Activated T-cell treated with anti-CD3 and anti-CD28 coated beads for 48 hours (primary cell): Measurements from ENCODE around the gene OR8B8.
"Not testable (repeated sequence)": the region's sequence is repeated elsewhere in the genome, so short reads cannot be mapped to it uniquely, and the experiment has no call there.

Experiments
- DNase-seq: peaks from one replicate; pipeline ENCODE4 v3.0.0-alpha.2; 2020; ENCODE audit warnings: low read depth

The OR8B8 gene

GRCh38 chr11:124441519-124441918 is 4.0 kb downstream of the OR8B8 start:
- no peak for DNase-seq

- no peak for DNase-seq
These were observed 4.4 kb downstream of the OR8B8 start for GRCh38 chr11:124441081-124441480.

- DNase-seq = no peak
These were observed 4.9 kb downstream of the OR8B8 start for GRCh38 chr11:124440608-124441007.

GRCh38 chr11:124434699-124435098 is 10.8 kb downstream of the OR8B8 start:
- DNase-seq = no peak

- DNase-seq = no peak
These were observed 15.9 kb downstream of the OR8B8 start for GRCh38 chr11:124429599-124429998.

GRCh38 chr11:124424384-124424921 is 21.0 kb downstream of the OR8B8 start, which contains the start of gene OR8B4:
Gene OR8B4, minus strand, starts transcription at chr11:124424871. Its CDS starts 0 bp downstream, at chr11:124424871.
- no peak for DNase-seq

GRCh38 chr11:124421043-124421442 is 24.5 kb downstream of the OR8B8 start:
- DNase-seq = no peak

- no peak for DNase-seq
These were observed 30.1 kb downstream of the OR8B8 start for GRCh38 chr11:124415356-124415923.

GRCh38 chr11:124409906-124410305 is 35.6 kb downstream of the OR8B8 start:
- DNase-seq = no peak

- no peak for DNase-seq
These were observed 39.9 kb downstream of the OR8B8 start for GRCh38 chr11:124405581-124405980.

- DNase-seq = not testable (repeated sequence)
These were observed 42.3 kb downstream of the OR8B8 start for GRCh38 chr11:124403186-124403585.

GRCh38 chr11:124402326-124402922 is 43.1 kb downstream of the OR8B8 start:
- peak; percentile 48 for DNase-seq

- DNase-seq = no peak
These were observed 46.6 kb downstream of the OR8B8 start, which contains the start of gene OR8B3 for GRCh38 chr11:124398924-124399323. Gene OR8B3, minus strand, starts transcription at chr11:124399024. Its CDS starts 1,673 bp downstream, at chr11:124397351.

GRCh38 chr11:124396847-124397246 is 48.6 kb downstream of the OR8B8 start:
- DNase-seq = not testable (repeated sequence)

GRCh38 chr11:124394408-124394807 is 51.1 kb downstream of the OR8B8 start:
- DNase-seq = no peak
